Fibroblast of lung (primary cell): ENCODE measurements around the gene HDAC6.

Experiments
- EZH2 ChIP-seq: IDR thresholded peaks from 2 replicates; pipeline ENCODE4 v1.5.1; 2012; ENCODE audit warnings: low read length, control low read depth, mild to moderate bottlenecking; ENCODE audit errors: missing control alignments
- TF ChIP-seq, protein P1 (sequence below), 2 donors: IDR thresholded peaks in 1 of 2; conservative IDR thresholded peaks in 1 of 2; 1 replicate in 1 of 2; 2 replicates in 1 of 2; pipeline ENCODE4 v1.5.1; 2011 to 2012; ENCODE audit warnings: low read length in 2 of 2, control low read depth in 1 of 2, inconsistent platforms in 1 of 2, low read depth in 1 of 2, mild to moderate bottlenecking in 1 of 2

DNA sequence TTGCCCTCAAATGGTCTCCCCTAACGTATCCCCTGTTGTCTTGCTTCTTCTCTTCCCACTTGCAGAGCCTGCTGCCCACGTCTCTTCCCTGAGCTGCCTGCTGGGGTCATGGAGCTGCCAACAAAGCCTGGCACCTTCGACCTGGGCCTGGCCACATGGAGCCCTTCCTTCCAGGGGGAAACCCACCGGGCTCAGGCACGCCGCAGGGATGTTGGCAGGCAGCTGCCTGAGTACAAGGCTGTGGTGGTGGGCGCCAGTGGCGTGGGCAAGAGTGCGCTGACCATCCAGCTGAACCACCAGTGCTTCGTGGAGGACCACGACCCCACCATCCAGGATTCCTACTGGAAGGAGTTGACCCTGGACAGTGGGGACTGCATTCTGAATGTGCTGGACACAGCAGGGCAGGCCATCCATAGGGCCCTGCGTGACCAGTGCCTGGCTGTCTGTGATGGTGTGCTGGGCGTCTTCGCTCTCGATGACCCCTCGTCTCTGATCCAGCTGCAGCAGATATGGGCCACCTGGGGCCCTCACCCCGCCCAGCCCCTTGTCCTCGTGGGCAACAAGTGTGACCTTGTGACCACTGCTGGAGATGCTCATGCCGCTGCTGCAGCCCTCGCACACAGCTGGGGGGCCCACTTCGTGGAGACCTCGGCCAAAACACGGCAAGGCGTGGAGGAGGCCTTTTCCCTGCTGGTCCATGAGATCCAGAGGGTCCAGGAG lies 27.3 kb downstream of the HDAC6 start:
- TF ChIP-seq, protein P1, sequence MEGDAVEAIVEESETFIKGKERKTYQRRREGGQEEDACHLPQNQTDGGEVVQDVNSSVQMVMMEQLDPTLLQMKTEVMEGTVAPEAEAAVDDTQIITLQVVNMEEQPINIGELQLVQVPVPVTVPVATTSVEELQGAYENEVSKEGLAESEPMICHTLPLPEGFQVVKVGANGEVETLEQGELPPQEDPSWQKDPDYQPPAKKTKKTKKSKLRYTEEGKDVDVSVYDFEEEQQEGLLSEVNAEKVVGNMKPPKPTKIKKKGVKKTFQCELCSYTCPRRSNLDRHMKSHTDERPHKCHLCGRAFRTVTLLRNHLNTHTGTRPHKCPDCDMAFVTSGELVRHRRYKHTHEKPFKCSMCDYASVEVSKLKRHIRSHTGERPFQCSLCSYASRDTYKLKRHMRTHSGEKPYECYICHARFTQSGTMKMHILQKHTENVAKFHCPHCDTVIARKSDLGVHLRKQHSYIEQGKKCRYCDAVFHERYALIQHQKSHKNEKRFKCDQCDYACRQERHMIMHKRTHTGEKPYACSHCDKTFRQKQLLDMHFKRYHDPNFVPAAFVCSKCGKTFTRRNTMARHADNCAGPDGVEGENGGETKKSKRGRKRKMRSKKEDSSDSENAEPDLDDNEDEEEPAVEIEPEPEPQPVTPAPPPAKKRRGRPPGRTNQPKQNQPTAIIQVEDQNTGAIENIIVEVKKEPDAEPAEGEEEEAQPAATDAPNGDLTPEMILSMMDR (conservative IDR thresholded peaks at IDR 0.05 in 1 of 2, IDR thresholded peaks at IDR 0.05 in 1 of 2; ENCODE audit: low read depth in 1 of 2, low read length in 2 of 2), result no peak
- no peak for TF ChIP-seq EZH2
